Midbrain (tissue), 1 donor: Measurements from ENCODE around the gene RPUSD1.
"Not testable (repeated sequence)": the region's sequence is repeated elsewhere in the genome, so short reads cannot be mapped to it uniquely, and the experiment has no call there.

Source experiments
- DNase-seq: peaks from one replicate; lab custom pipeline; 2025; lab: John Stamatoyannopoulos, UW

The RPUSD1 gene

GRCh38 chr16:747978-748746 is 40.0 kb downstream of the RPUSD1 start:
- no peak for DNase-seq

- no peak for DNase-seq
These were observed 41.5 kb downstream of the RPUSD1 start for GRCh38 chr16:746637-747036.

- DNase-seq = no peak
These were observed 42.4 kb downstream of the RPUSD1 start for GRCh38 chr16:745739-746138.

- no peak for DNase-seq
These were observed 44.2 kb downstream of the RPUSD1 start for GRCh38 chr16:743794-744500.

GRCh38 chr16:742894-743293 is 45.3 kb downstream of the RPUSD1 start:
- not testable (repeated sequence) for DNase-seq

GRCh38 chr16:741986-742629 is 46.1 kb downstream of the RPUSD1 start:
- no peak for DNase-seq

GRCh38 chr16:740764-741505 is 47.2 kb downstream of the RPUSD1 start, which contains the start of gene CIAO3:
TSS of gene CIAO3 (minus strand) at chr16:740997. CDS start at chr16:740985, 12 bp downstream.
- peak; percentile 85 for DNase-seq

- DNase-seq = no peak
These were observed 47.8 kb downstream of the RPUSD1 start for GRCh38 chr16:740459-740763.

GRCh38 chr16:739560-740458 is 48.4 kb downstream of the RPUSD1 start:
- no peak for DNase-seq

- DNase-seq = no peak
These were observed 51.2 kb downstream of the RPUSD1 start for GRCh38 chr16:736936-737481.

GRCh38 chr16:735982-736453 is 52.2 kb downstream of the RPUSD1 start:
- DNase-seq = no peak

- DNase-seq = no peak
These were observed 53.0 kb downstream of the RPUSD1 start for GRCh38 chr16:734981-735881.
